WERI-Rb-1 (cell line): ENCODE measurements around the gene SOX5.
"Not testable (repeated sequence)": the region's sequence is repeated elsewhere in the genome, so short reads cannot be mapped to it uniquely, and the experiment has no call there.

ENCODE experiments used
- DNase-seq: peaks from one replicate; pipeline ENCODE4 v3.0.0-alpha.2; 2020
- H3K27ac ChIP-seq: fragments of 250-450 bp; sonication (Bioruptor Pico); 2 replicates; pipeline ENCODE4 v1.5.1; 2020; ENCODE audit warnings: mild to moderate bottlenecking, moderate library complexity
- H3K27me3 ChIP-seq: fragments of 250-450 bp; sonication (Bioruptor Pico); 2 replicates; pipeline ENCODE4 v1.5.1; 2021; ENCODE audit warnings: mild to moderate bottlenecking, low read depth, moderate library complexity; ENCODE audit not compliant: insufficient read depth, severe bottlenecking
- H3K36me3 ChIP-seq: fragments of 250-450 bp; sonication (Bioruptor Pico); 2 replicates; pipeline ENCODE4 v1.5.1; 2020; ENCODE audit warnings: mild to moderate bottlenecking, moderate library complexity
- H3K4me3 ChIP-seq: 2 replicates; pipeline ENCODE4 v1.5.1; 2011; ENCODE audit warnings: low read depth, mild to moderate bottlenecking, control low read depth, low read length
- H3K9me3 ChIP-seq: fragments of 250-450 bp; sonication (Bioruptor Pico); 2 replicates; pipeline ENCODE4 v1.5.1; 2021; ENCODE audit warnings: mild to moderate bottlenecking, moderate library complexity; ENCODE audit not compliant: severe bottlenecking
- CTCF ChIP-seq: IDR thresholded peaks from 2 replicates; pipeline ENCODE4 v1.5.1; 2011; ENCODE audit warnings: low read depth, mild to moderate bottlenecking, control low read depth, inconsistent platforms, low read length

Gene SOX5

GRCh38 chr12:23884909-23885308 is 64.6 kb downstream of the SOX5 start:
- H3K9me3 ChIP-seq: no peaks in the 10 kb centered on the region
- H3K27me3 ChIP-seq: no peaks in the 10 kb centered on the region
- no peak overlapping the region for H3K4me3 ChIP-seq
- TF ChIP-seq CTCF: no peak
- no peak for DNase-seq
- no peaks in the 10 kb centered on the region for H3K36me3 ChIP-seq
- no peak overlapping the region for H3K27ac ChIP-seq

- DNase-seq: peak; percentile 75
- no peak for TF ChIP-seq CTCF
- Histone ChIP-seq H3K9me3 (peaks cover 3% of the 10 kb centered on the region), H3K36me3 (no peaks in the 10 kb centered on the region), H3K27me3 (no peaks in the 10 kb centered on the region), H3K27ac (peak overlapping the region; percentile 54), H3K4me3 (no peak overlapping the region)
Observed at GRCh38 chr12:23880988-23881387, 68.5 kb downstream of the SOX5 start.

- H3K36me3 ChIP-seq, H3K27me3 ChIP-seq, DNase-seq, H3K27ac ChIP-seq, H3K4me3 ChIP-seq, H3K9me3 ChIP-seq: not testable (repeated sequence)
Observed at GRCh38 chr12:23876618-23877017, 72.9 kb downstream of the SOX5 start.

- TF ChIP-seq CTCF: no peak
- Histone ChIP-seq H3K9me3 (no peaks in the 10 kb centered on the region), H3K27ac (no peak overlapping the region), H3K27me3 (no peaks in the 10 kb centered on the region), H3K36me3 (no peaks in the 10 kb centered on the region), H3K4me3 (no peak overlapping the region)
- no peak for DNase-seq
Observed at GRCh38 chr12:23867794-23868193, 81.7 kb downstream of the SOX5 start.

- Histone ChIP-seq H3K4me3 (no peak overlapping the region), H3K27ac (no peak overlapping the region), H3K27me3 (no peaks in the 10 kb centered on the region), H3K9me3 (no peaks in the 10 kb centered on the region), H3K36me3 (no peaks in the 10 kb centered on the region)
- no peak for TF ChIP-seq CTCF
- DNase-seq: no peak
Observed at GRCh38 chr12:23862701-23863100, 86.8 kb downstream of the SOX5 start.

GRCh38 chr12:23860019-23860418 is 89.5 kb downstream of the SOX5 start:
- no peak for TF ChIP-seq CTCF
- Histone ChIP-seq H3K36me3 (no peaks in the 10 kb centered on the region), H3K27ac (no peak overlapping the region), H3K9me3 (no peaks in the 10 kb centered on the region), H3K27me3 (no peaks in the 10 kb centered on the region), H3K4me3 (no peak overlapping the region)
- no peak for DNase-seq
